GM21390 (cell line): ENCODE results near the gene RUFY2.
"Not testable (repeated sequence)": the region's sequence is repeated elsewhere in the genome, so short reads cannot be mapped to it uniquely, and the experiment has no call there.

Source experiments
- ATAC-seq: cut with Tn5 transposase; IDR thresholded peaks from one replicate; pipeline ENCODE4 v1.9.1; 2021; ENCODE audit not compliant: unreplicated experiment

RUFY2 gene, protein sequence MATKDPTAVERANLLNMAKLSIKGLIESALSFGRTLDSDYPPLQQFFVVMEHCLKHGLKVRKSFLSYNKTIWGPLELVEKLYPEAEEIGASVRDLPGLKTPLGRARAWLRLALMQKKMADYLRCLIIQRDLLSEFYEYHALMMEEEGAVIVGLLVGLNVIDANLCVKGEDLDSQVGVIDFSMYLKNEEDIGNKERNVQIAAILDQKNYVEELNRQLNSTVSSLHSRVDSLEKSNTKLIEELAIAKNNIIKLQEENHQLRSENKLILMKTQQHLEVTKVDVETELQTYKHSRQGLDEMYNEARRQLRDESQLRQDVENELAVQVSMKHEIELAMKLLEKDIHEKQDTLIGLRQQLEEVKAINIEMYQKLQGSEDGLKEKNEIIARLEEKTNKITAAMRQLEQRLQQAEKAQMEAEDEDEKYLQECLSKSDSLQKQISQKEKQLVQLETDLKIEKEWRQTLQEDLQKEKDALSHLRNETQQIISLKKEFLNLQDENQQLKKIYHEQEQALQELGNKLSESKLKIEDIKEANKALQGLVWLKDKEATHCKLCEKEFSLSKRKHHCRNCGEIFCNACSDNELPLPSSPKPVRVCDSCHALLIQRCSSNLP

DNA sequence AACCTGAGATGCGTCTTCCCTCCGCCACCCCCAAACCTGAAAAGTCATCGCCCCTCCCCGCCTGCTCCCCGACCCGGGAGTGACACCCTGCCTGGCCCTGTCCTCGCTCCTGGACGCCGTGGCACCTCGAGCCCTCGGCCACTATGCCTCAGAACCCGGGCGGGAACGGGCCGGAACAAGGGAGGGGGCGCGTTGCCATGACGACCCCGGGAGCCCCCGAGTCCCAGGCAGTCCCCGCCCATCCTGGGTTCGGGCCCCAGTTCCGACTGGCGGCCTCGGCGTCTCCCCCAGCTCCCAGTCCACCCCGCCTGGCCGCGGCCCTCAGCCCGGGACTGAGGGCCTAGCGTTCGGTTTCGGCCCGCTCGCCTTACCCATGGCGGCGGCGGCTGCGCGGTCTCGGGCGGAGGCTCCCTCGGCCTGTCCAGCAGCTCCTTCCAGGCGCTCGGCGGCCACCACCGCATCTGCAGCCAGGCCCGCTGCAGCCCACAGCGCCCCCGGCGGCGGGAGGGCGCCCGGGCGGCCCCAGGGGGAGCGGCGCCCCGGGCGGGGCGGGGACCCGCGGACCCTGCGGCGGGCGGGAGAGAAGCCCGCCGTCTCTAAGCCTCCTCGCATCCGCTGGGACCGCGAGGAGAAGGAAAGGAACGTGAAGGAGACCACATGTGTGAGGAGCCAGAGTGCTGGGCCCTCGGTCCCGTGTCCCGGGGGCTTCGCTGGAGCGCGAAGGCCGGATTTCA lies at the start of gene RUFY2:
Gene RUFY2, minus strand, starts transcription at position 463 of the 734 bp plus-strand sequence. Its CDS starts 88 bp downstream, at position 375.
- ATAC-seq: peak; percentile 96

DNA sequence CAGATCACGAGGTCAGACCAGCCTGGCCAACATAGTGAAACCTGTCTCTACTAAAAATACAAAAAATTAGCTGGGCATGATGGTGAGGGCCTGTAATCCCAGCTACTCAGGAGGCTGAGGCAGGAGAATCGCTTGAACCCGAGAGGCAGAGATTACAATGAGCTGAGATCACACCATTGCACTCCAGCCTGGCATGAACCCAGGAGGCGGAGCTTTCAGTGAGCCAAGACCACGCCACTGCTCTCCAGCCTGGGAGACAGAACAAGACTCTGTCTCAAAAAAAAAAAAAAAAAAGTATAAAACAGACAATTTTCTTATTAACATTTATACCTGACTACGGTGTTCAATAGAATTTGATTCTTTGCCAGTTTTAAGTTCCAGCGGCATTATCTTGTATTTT lies 42.6 kb upstream of the RUFY2 start:
- not testable (repeated sequence) for ATAC-seq

GRCh38 chr10:68446179-68446578 lies 39.1 kb upstream of the RUFY2 start:
- no peak for ATAC-seq

DNA sequence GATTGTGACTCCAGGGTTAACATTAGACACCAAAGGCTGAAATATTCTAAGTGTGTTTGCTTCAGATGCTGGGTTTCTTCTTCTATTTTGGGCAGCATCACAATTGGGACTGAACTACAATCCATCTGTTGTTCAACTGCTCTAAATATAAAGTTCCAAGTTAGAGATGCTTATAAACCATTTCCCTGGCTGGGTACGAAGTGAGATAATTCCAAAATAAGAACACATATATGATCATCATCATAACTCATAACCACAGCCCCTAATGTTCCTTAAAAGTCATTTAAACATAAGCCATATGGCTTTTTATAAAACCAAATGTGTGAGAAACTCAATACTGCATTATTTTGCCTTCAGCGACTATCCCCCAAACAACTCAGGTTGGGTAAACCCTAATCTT lies 35.9 kb upstream of the RUFY2 start:
- ATAC-seq: no peak

DNA sequence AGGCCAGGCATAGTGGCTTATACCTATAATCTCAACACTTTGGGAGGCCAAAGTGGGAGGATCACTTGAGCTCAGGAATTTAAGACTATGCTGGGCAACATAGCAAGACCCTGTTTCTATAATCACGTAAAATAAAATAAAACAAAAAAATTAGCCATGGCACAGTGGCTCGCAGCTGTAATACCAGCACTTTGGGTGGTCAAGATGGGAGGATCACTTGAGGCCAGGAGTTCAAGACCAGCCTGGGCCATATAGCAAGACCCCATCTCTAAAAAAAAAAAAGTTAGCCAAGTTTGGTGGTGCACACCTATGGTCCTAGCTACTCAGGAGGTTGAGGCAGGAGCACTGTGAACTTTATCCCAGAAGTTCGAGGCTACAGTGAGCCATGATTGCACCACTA lies 33.8 kb upstream of the RUFY2 start:
- ATAC-seq: no peak

DNA sequence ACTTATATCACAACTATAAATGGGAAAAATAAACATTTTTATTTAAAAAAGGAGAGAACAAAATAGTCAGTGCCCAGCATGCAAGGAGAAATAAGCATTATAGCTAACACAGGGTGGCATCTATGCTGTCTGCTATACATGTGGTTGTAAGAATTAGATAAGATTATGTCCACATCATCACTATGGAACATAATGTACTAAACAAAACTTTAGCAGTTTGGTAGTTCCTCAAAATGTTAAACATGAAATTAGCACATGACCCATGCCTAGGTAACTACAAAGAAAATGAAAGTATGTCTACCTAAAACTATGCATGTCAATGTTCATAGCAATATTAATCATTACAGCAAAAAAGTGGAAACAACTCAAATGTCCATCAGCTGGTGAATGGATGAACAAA lies 28.7 kb upstream of the RUFY2 start:
- no peak for ATAC-seq

DNA sequence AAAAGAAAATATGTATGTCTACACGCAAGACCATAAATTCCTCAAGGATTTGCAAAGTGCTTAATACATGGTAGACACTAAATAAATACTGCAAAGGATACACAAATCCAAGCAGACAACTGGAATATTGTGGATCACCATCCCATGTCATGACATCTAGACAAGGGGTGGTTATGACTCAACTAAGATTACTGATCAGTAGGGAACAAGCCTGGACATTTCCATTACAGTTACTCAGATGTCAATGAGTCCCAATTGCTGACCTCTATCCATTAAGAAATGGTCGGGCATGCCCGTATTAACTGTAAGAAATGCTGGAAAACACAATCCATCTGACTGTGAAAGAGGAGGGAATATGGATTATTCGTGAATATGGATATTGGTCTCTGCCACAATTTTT lies 27.6 kb upstream of the RUFY2 start:
- no peak for ATAC-seq

DNA sequence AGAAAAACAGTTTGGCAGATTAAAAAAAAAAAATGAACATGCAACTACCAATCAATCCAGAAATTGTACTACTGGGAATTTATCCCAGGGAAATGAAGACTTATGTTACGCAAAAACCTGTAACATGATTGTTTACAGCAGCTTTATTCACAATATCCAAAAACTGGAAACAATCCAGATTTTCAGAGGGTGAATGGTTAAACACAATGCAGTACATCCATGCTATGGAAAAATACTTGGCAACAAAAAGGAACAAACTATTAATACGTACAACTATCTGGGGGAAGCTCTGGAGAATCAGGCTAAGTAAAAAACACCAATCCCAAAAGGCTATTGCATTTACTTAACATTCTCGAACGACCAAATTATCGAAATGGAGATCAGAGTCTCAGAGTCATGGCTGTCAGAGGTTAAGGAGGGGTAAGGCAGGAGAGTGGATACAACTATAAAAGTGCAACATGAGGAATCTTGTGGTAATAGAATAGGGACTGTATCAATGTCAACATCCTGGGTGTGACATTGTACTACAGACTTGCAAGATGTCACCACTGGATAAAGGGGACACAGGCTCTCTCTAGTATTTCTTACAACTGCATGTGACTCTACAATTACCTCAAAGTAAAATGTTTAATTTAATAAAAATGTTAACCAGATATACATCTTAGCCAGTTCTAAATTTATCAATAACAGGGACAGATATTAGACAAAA lies 21.5 kb upstream of the RUFY2 start:
- no peak for ATAC-seq

DNA sequence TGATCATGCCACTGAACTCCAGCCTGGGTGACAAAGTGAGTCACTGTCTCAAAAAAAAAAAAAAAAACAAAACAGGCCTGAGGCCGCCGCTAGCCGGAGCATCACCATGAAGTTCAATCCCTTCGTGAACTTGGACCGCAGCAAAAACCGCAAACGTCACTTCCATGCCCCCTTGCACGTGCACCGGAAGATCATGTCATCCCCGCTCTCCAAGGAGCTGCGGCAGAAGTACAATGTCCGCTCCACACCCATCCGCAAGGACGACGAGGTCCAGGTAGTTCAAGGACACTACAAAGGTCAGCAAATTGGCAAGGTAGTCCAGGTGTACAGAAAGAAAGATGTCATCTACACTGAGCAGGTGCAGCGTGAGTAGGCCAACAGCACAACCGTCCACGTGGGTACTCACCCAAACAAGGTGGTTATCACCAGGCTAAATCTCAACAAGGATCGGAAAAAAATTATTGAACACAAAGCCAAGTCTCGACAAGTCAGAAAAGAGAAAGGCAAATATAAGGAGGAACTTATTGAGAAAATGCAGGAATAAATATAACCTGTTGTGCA lies 17.5 kb upstream of the RUFY2 start:
- ATAC-seq: no peak

DNA sequence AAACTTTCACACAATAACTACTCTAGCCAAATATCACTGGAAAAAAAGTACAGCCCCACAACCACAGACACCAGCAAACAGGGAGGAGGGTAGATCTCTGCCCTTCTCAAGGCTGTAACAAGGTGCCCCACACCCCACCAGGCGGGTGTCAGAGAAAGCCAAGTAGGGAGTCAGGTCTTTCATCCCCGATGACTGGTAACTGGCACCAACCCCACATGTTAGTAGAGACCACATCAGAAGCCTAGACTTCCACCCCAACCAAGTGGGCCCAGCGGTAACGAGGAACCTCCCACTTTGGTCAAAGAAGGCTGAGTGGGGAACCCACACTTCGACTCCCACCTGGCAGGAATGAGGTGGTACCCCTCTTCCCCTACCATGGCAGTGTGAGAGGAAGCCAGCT lies 16.4 kb upstream of the RUFY2 start:
- ATAC-seq: no peak

- no peak for ATAC-seq
Observed at GRCh38 chr10:68419376-68419775, 12.3 kb upstream of the RUFY2 start.

GRCh38 chr10:68408898-68409518 lies 1.9 kb upstream of the RUFY2 start:
- no peak for ATAC-seq

DNA sequence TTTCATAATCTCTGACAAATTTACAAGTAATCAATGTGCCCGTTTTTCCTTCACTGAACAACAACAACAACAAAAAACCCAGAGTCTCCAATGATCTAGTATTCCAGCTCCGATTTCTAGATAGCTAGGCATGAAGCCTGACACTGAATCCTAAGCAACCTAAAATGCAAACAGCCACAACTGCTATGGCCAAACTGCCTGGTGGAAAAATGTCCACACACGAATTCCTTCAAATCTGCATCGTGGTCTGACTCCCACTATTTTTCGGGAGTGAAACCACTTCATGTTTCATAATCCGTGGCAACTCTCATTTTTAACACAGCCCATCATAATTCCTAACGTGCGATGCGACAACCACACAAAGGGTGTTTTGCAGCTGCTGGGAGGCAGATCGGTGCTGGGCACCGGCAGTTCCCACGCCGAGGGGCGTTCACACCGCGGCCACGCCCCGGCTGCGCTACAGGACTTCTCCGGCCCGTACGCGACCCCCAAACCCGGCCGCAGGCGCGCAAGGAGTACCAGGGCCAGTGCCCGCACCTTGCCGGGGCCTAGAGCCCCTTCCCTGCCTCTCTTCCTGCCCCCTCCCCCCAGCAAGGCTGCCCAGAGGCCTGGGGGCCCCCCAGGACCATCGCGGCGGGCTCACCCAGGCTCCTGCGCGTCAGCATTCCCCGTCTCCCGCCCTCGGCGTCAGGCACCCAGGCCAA lies 814 bp downstream of the RUFY2 start:
- ATAC-seq: peak; percentile 32

DNA sequence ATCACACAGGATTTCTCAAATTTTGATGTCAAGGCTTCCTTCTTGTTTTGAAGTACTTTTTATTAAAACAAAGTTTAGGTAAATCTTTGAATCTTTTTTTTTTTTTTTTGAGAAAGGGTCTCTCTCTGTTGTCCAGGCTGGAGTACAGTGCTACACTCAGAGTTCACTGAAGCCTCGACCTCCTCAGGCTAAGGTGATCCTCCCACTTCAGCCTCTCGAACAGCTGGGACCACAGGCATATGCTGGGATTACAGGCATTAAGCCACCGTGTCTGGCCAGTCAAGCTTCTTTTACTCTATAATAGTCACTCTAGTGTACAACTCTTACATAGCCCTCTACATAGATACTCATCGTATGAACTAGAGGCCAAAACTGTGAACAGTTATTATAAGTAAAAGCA lies 3.4 kb downstream of the RUFY2 start:
- ATAC-seq: no peak

- no peak for ATAC-seq
Observed at GRCh38 chr10:68402276-68402675, 4.8 kb downstream of the RUFY2 start.

DNA sequence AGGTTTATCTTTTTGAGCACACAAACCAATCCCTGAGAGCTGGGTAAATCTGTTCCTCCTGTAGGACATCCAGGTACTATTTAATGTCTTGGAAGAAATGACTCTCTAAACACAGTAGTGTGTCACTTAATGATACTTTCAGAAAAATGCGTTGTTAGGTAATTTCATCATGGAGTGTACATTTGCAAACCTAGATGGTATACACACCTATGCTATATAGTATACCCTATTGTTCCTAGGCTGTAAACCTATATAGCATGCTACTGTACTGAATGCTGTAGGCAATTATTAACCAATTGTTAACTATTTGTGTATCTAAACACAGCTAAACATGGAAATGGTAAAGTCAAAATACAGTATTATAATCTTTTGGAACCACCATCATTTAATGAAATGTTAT lies 10.1 kb downstream of the RUFY2 start:
- ATAC-seq: no peak

DNA sequence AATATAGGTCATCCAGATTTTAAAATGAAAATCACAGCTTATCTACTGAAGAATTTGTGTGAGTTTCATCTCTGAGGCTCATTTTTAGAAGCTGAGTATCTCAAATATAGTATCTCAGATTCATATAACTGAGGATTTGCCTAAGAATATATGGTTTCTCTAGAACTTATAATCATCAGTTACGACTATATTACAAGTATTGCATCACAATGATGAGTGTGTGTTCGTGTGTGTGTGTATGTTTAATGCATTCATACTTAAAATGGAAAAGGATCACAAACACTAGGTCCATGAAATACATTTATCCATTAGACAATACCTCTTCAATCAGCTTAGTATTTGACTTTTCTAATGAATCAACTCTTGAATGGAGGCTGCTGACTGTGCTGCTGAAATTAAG lies 21.3 kb downstream of the RUFY2 start:
- no peak for ATAC-seq

DNA sequence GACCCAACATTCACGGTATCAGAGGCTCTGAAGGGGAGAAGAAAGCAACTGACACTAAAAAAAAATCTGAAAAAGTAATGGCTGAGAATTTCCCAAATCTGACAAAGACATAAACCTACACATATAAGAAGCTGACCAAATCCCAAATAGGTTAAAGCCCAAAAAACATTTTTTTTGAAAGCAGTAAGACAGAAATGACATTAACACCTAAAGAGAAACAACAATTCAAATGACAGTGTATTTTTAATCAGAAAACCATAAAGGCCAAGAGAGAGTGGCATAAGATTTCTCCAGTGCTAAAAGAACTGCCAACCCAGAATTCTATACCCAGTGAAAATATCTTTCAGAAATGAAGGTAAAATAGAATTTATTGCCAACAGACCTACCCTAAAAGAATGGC lies 35.5 kb downstream of the RUFY2 start:
- no peak for ATAC-seq

DNA sequence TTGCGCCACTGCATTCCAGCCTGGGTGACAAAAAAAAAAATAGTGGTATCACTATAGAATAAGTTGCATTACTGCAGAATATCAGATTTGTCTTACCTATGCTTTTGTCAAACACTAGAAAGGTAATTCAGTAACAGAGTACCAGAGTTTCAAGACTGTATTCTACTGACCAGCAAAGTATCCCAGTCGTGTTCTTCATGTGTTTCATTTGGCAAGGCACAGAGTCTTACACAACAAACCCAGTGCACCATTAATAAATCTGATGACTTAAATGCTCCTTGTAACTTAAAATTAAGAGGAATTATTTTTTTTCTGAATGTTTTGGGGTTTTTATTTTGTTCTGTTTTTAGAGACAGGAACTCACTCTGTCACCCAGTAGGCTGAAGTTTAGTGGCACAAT lies 40.0 kb downstream of the RUFY2 start:
- no peak for ATAC-seq

GRCh38 chr10:68366600-68366999 lies 40.5 kb downstream of the RUFY2 start:
- no peak for ATAC-seq
